ENCODE measurements around the gene DCK. TPM values are rescaled to one million over a fixed set of nuclear protein-coding genes. Genes with fewer than 3 reads are reported as not detected.
"Not testable (repeated sequence)": the region's sequence is repeated elsewhere in the genome, so short reads cannot be mapped to it uniquely, and the experiment has no call there.

The DCK gene
- total RNA-seq, 1 donor from 2014 or later = 10.8 TPM

GRCh38 chr4:71020611-71021010 lies 27.2 kb downstream of the DCK start:
- H3K9me3 Mint-ChIP-seq (ENCODE audit: unreplicated experiment) = no peaks in the 10 kb centered on the region
- no peak overlapping the region for H3K27ac Mint-ChIP-seq (ENCODE audit: unreplicated experiment)
- peaks cover 4% of the 10 kb centered on the region for H3K36me3 Mint-ChIP-seq (ENCODE audit: unreplicated experiment)
- peaks cover 1% of the 10 kb centered on the region for H3K27me3 Mint-ChIP-seq (ENCODE audit: unreplicated experiment)
- no peak overlapping the region for H3K4me3 Mint-ChIP-seq (ENCODE audit: unreplicated experiment)
- no peaks in the 10 kb centered on the region for H3K4me1 Mint-ChIP-seq (ENCODE audit: low read depth, unreplicated experiment)
- no peak for DNase-seq
- no peak for TF ChIP-seq CTCF (IDR thresholded peaks at IDR 0.05; ENCODE audit: partially characterized antibody, unreplicated experiment)

GRCh38 chr4:71025654-71026053 lies 32.2 kb downstream of the DCK start:
- H3K4me1 Mint-ChIP-seq (ENCODE audit: low read depth, unreplicated experiment) = no peaks in the 10 kb centered on the region
- no peak for TF ChIP-seq CTCF (IDR thresholded peaks at IDR 0.05; ENCODE audit: partially characterized antibody, unreplicated experiment)
- no peak overlapping the region for H3K4me3 Mint-ChIP-seq (ENCODE audit: unreplicated experiment)
- H3K27ac Mint-ChIP-seq (ENCODE audit: unreplicated experiment) = no peak overlapping the region
- no peaks in the 10 kb centered on the region for H3K36me3 Mint-ChIP-seq (ENCODE audit: unreplicated experiment)
- no peak for DNase-seq
- H3K27me3 Mint-ChIP-seq (ENCODE audit: unreplicated experiment) = no peaks in the 10 kb centered on the region
- no peaks in the 10 kb centered on the region for H3K9me3 Mint-ChIP-seq (ENCODE audit: unreplicated experiment)

- Mint-ChIP-seq H3K4me1 (ENCODE audit: low read depth, unreplicated experiment) (no peaks in the 10 kb centered on the region), H3K27ac (ENCODE audit: unreplicated experiment) (no peak overlapping the region)
- no peak for DNase-seq
These were observed 32.6 kb downstream of the DCK start for GRCh38 chr4:71026086-71026485.

GRCh38 chr4:71027611-71028010 lies 34.2 kb downstream of the DCK start:
- Mint-ChIP-seq H3K27me3 (ENCODE audit: unreplicated experiment) (no peaks in the 10 kb centered on the region), H3K36me3 (ENCODE audit: unreplicated experiment) (no peaks in the 10 kb centered on the region), H3K27ac (ENCODE audit: unreplicated experiment) (no peak overlapping the region), H3K4me3 (ENCODE audit: unreplicated experiment) (no peak overlapping the region), H3K9me3 (ENCODE audit: unreplicated experiment) (no peaks in the 10 kb centered on the region), H3K4me1 (ENCODE audit: low read depth, unreplicated experiment) (no peaks in the 10 kb centered on the region)
- no peak for DNase-seq
- no peak for TF ChIP-seq CTCF (IDR thresholded peaks at IDR 0.05; ENCODE audit: partially characterized antibody, unreplicated experiment)

More at GRCh38 chr4:71026086-71026485, 32.6 kb downstream of the DCK start:
- no peaks in the 10 kb centered on the region for H3K27me3 Mint-ChIP-seq (ENCODE audit: unreplicated experiment)
- no peaks in the 10 kb centered on the region for H3K36me3 Mint-ChIP-seq (ENCODE audit: unreplicated experiment)
- no peak overlapping the region for H3K4me3 Mint-ChIP-seq (ENCODE audit: unreplicated experiment)
- TF ChIP-seq CTCF (IDR thresholded peaks at IDR 0.05; ENCODE audit: partially characterized antibody, unreplicated experiment) = no peak
- H3K9me3 Mint-ChIP-seq (ENCODE audit: unreplicated experiment) = no peaks in the 10 kb centered on the region

- Mint-ChIP-seq H3K4me3 (ENCODE audit: unreplicated experiment) (no peak overlapping the region), H3K27me3 (ENCODE audit: unreplicated experiment) (no peaks in the 10 kb centered on the region), H3K9me3 (ENCODE audit: unreplicated experiment) (no peaks in the 10 kb centered on the region), H3K27ac (ENCODE audit: unreplicated experiment) (no peak overlapping the region), H3K4me1 (ENCODE audit: low read depth, unreplicated experiment) (no peaks in the 10 kb centered on the region), H3K36me3 (ENCODE audit: unreplicated experiment) (no peaks in the 10 kb centered on the region)
- no peak for DNase-seq
- TF ChIP-seq CTCF (IDR thresholded peaks at IDR 0.05; ENCODE audit: partially characterized antibody, unreplicated experiment) = no peak
These were observed 36.1 kb downstream of the DCK start for GRCh38 chr4:71029504-71029903.

GRCh38 chr4:71032106-71032505 lies 38.7 kb downstream of the DCK start:
- not testable (repeated sequence) for H3K4me1 Mint-ChIP-seq (ENCODE audit: low read depth, unreplicated experiment); DNase-seq; H3K27ac Mint-ChIP-seq (ENCODE audit: unreplicated experiment); H3K9me3 Mint-ChIP-seq (ENCODE audit: unreplicated experiment); H3K36me3 Mint-ChIP-seq (ENCODE audit: unreplicated experiment); H3K27me3 Mint-ChIP-seq (ENCODE audit: unreplicated experiment); H3K4me3 Mint-ChIP-seq (ENCODE audit: unreplicated experiment)
